Stimulated activated CD8-positive, alpha-beta memory T cell treated with anti-CD3 and anti-CD28 coated beads, Interleukin-7, amount 100 ng/mL, for 4 hours (primary cell): ENCODE measurements around the gene P2RX5.
"Not testable (repeated sequence)": the region's sequence is repeated elsewhere in the genome, so short reads cannot be mapped to it uniquely, and the experiment has no call there.

ENCODE experiments used
- DNase-seq, 2 donors: peaks; one replicate each; pipeline ENCODE4 v3.0.0-alpha.2; 2020; ENCODE audit warnings: low read depth in 2 of 2

P2RX5 gene, protein sequence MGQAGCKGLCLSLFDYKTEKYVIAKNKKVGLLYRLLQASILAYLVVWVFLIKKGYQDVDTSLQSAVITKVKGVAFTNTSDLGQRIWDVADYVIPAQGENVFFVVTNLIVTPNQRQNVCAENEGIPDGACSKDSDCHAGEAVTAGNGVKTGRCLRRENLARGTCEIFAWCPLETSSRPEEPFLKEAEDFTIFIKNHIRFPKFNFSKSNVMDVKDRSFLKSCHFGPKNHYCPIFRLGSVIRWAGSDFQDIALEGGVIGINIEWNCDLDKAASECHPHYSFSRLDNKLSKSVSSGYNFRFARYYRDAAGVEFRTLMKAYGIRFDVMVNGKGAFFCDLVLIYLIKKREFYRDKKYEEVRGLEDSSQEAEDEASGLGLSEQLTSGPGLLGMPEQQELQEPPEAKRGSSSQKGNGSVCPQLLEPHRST

GRCh38 chr17:3695723-3696411, at the start of gene P2RX5:
P2RX5 (minus strand) TSS chr17:3696155; CDS start chr17:3696005, 150 bp downstream.
- peak in 1 of 2 donors; percentile 46 for DNase-seq

DNA sequence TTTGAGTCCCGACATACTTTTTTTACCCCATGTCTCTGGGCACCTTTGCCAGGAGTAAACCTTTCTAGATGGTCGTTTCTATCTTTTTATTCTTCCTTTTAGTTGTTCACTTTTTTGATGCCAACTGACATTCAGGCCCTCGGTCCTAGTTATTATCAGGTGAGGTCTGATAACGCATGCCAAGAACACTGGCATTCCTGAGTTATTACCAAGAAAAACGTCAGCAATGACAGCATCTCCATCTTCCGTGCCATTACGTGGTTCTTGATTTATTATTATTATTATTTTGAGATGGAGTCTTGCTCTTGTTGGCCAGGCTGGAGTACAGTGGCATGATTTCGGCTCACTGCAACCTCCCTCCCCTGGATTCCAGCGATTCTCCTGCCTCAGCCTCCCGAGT, 49.1 kb upstream of the P2RX5 start:
- DNase-seq, result no peak

GRCh38 chr17:3744014-3744413, 48.1 kb upstream of the P2RX5 start:
- no peak for DNase-seq

- no peak for DNase-seq
These were observed 44.7 kb upstream of the P2RX5 start for GRCh38 chr17:3740611-3741073.

DNA sequence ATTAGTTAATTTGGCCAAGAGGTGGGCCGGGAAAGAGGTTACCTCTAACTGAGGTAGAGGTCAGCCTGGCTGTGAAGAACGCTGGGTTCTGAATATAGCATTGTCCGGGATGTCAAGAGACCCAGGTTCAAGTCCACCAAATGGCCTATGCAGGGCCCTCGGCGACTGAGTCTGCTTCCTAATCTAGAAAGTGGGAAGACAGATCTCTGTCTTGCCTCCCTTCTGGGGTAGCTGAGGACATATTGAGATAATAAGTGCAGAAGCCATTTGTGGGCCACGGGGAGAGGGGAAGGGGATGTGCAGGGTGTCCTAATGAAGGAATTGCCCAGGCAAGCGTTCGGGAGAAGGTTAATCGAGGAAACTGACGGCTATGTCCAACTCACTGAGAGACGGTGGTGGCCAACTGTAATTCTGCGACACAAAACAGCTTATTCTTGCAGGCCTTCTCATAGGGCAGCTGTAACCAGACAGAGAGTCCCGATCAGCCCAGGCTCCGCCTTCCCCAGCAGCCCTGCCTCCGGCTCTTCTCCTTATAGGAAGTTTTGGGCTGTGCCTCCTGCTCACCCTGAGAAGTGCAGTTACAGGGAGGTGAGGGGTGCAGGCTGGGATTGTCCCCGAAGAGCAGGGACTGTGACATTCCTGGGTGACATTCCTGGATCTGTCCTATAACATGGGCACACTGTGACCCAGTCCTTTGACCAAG, 43.6 kb upstream of the P2RX5 start:
- DNase-seq, result no peak

- peak; percentile 75 to 78 for DNase-seq
These were observed 42.8 kb upstream of the P2RX5 start for GRCh38 chr17:3738562-3739295.

- DNase-seq, result no peak
These were observed 39.6 kb upstream of the P2RX5 start for GRCh38 chr17:3735515-3735914.

DNA sequence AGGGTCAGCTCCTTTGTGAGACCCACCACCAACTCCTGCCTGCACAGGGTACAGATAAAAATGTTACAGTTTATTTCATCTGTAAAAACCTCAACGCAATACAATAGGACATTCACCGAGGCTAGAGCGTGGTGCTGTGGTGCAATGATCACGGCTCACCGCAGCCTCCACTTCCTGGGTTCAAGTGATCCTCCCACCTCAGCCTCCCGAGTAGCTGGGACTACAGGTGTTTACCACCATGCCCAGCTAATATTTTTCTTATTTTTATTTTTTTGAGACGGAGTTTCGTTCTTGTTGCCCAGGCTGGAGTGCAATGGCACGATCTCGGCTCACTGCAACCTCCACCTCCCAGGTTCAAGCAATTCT, 38.9 kb upstream of the P2RX5 start:
- DNase-seq, result not testable (repeated sequence)

GRCh38 chr17:3732210-3732621, 36.3 kb upstream of the P2RX5 start:
- DNase-seq, result no peak

GRCh38 chr17:3730881-3731429, 35.0 kb upstream of the P2RX5 start:
- no peak for DNase-seq

DNA sequence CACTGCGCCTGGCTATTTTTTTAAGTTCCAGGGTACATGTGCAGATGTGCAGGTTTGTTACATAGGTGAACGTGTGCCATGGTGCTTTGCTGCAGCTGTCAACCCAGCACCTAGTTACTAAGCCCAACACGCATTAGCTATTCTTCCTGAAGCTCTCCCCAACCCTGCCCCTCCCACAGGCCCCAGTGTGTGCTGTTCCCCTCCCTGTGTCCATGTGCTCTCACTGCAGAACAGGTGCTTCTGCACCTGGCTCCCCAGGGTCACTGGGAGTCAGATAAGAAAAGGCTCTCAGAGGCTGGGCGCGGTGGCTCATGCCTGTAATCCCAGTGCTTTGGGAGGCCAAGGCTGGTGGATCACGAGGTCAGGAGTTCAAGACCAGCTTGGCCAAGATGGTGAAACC, 33.9 kb upstream of the P2RX5 start:
- DNase-seq, result no peak

GRCh38 chr17:3728099-3728498, 32.1 kb upstream of the P2RX5 start:
- not testable (repeated sequence) for DNase-seq

DNA sequence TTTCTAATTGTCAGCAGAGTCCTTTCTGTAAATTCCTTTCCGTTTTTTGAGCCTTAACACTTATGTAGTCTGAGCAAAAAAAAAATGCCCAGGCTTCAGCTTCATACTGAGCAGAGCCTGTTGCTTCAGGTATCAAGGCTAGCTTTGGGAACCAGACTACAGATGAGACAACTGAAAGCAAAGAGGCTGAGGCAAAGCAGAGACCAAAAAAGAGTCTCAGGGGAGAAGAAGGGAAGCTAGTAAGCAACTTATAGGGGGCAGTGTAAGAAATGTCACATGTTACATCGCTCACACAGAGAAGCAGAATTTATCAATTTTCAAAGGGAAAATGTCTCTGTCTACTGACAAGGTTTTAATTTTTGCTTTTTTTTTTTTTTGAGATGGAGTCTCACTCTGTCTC, 31.1 kb upstream of the P2RX5 start:
- no peak for DNase-seq

GRCh38 chr17:3724378-3725077, 28.6 kb upstream of the P2RX5 start:
- no peak for DNase-seq

DNA sequence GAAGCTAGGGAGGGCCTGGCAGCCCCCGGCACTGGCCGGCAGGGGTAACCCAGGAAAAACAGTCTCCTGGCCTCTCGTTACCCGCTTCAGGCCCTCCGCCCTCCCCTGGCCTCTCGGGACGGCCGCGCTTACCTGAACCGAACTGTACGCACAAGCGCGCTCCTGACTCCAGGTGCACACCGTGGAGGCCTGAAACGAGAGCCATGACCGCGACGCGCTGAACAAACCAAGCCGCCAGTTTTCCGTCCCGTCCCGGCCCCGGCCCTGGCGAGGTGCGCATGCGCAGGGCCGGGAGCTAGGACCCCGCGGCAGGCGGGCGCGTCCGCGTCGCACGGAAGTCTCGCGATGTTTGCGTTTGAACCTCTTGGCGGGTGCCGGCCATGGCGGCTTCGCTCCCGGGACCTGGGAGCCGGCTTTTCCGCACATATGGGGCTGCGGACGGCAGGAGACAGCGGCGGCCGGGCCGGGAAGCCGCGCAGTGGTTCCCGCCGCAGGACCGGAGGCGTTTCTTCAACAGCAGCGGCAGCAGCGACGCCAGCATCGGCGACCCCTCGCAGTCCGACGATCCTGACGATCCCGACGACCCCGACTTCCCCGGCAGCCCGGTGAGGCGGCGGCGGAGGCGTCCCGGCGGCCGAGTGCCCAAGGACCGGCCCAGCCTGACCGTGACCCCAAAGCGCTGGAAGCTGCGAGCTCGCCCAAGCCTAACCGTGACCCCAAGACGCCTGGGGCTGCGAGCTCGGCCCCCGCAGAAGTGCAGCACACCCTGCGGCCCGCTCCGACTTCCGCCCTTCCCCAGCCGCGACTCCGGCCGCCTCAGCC, 27.8 kb upstream of the P2RX5 start, which contains the start of gene HASPIN:
HASPIN (plus strand) TSS at position 348 of the 822 bp plus-strand sequence; CDS start at position 381, 33 bp downstream.
- DNase-seq, result peak; percentile 76 to 85

GRCh38 chr17:3723188-3723555, 27.2 kb upstream of the P2RX5 start:
- no peak for DNase-seq

GRCh38 chr17:3722716-3723115, 26.8 kb upstream of the P2RX5 start:
- no peak for DNase-seq

- no peak for DNase-seq
These were observed 23.3 kb upstream of the P2RX5 start for GRCh38 chr17:3719265-3719664.

DNA sequence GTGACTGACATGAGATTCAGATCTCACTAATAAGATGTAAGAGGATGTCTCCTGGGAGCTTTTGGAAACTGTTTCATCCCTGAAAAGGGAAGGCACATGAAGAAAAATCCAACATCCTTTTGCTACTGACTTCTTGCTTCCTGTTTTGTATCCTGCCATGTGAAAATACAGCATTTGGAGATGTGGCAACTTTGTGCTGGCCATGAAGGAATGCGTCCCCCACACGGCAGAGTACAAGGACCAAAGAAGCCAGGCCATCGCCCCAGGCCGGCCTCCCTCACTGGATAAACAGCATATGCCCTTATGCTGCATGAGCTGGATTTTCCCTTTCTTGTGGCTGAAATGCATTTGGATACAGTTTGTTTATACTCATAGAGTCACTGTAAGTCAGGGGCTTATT, 22.2 kb upstream of the P2RX5 start:
- no peak for DNase-seq

DNA sequence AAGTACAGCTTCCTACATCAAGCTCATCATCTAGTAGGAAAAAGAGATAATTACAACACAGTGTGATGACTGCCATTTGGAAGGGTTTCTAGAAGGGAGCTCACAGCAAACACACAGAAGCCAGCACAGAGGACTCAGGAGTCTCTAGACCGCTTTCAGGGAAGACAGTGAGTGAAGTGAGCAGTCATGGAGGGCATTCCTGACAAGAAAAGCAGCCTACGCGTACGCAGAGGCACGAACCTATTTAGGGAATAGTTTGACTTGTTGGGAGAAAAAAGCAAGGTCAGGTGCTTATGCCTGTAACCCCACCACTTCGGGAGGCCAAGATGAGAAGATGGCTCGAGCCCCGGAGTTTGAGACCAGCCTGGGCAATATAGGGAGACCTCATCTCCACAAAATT, 19.3 kb upstream of the P2RX5 start:
- DNase-seq, result no peak
